Measurements from ENCODE around the gene TRMT44.
A peak's percentile ranks its signal among the peaks of the same experiment; 100 is the strongest.
"Not testable (repeated sequence)": the region's sequence is repeated elsewhere in the genome, so short reads cannot be mapped to it uniquely, and the experiment has no call there.

The TRMT44 gene

DNA sequence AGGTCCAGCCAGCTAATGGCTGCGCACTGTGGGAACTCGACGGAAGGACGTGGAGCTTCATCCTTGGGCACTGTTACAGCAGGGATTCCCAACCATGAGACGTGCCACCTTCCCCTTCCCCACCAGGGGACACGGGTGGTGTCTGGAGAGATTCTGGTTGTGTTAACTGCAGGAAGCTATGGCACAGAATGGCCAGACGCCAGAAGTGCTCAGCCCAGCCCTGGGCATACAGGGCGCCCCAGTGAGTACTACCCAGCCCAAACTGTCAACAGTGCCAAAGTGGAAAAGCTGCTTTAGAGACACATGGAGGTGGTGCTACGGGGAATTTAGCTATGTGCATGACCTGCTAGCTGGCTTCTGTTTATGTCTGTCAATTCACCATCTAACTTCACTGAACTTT lies 32.8 kb upstream of the TRMT44 start:
- no peak for DNase-seq

DNA sequence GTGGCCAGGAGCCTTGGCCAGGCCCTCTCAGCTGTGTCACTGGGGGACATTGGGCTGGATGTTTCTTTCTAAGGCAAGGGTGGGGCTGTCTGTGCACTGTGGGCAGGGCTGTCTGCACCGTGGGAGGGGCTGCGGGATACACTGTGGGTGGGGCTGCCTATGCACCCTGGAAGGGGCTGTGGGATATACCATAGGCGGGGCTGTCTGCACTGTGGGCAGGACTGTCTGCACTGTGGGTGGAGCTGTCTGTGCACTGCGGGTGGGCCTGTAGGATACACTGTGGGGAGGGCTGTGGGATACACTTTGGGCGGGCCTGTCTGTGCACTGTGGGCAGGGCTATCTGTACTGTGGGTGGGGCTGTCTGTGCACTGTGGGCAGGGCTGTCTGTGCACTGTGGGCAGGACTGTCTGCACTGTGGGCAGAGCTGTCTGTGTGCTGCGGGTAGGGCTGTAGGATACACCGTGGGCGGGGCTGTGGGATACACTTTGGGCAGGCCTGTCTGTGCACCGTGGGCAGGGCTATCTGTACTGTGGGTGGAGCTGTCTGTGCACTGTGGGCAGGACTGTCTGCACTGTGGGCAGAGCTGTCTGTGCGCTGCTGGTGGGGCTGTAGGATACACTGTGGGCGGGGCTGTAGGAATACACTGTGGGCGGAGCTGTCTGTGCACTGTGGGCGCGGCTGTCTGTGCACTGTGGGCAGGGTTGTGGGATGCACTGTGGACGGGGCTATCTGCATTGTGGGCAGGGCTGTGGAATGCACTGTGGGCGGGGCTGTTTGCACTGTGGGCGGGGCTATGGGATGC lies 31.1 kb upstream of the TRMT44 start:
- no peak for DNase-seq

DNA sequence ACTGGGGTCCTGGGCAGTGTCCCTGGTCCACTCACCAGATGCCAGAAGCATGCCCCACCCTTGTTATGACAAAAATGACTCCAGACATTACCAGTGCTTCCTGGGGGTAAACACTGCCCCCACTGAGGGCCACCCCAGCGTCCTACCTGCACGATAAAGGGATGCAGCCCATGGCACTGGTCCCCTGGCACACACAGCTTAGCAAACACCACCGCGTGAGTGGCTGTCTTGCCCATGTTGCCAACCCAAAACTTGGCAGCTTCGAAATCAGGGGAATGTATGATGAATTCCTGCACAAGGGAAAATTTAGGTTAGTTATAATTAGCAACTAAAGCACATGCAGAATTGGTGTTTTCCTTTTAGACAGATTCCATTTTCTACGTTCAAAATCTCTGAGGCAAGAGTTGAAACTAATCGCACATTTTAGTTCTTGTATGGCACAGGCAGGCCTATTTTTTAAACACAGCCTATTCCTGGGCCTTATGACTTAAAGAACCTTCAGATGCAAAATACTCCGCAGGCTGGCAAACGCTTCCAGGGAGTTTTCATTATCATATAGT lies 30.4 kb upstream of the TRMT44 start:
- no peak for DNase-seq

DNA sequence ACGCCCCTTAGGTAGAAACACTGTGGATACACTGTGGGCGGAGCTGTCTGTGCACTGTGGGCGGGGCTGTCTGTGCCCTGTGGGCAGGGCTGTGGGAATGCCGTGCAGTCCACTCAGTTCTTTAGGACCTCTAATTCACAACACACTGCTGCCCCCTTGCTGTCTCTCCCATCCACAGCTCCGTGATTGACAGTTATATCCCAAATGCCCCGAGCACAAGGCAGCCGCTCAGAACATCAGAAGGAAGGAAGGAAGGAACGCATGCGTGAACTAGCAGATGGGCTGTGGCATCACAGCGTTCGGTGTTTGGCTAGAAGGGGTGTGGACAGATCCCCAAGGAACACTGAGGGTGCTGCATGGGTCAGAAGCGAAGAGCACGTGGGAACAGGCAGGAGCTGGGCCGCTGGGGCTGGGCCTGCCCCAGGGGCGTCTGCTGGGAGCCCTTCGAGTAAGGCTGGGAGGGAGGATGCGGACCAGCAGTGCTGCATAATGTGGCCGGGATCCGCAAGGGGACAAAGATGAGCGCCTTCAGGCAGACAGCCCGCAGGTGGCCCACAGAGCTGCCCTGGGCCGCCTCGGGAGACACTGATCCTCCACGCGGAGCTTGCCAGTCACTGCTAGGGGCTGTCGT lies 29.8 kb upstream of the TRMT44 start:
- DNase-seq = peak; percentile 71

DNA sequence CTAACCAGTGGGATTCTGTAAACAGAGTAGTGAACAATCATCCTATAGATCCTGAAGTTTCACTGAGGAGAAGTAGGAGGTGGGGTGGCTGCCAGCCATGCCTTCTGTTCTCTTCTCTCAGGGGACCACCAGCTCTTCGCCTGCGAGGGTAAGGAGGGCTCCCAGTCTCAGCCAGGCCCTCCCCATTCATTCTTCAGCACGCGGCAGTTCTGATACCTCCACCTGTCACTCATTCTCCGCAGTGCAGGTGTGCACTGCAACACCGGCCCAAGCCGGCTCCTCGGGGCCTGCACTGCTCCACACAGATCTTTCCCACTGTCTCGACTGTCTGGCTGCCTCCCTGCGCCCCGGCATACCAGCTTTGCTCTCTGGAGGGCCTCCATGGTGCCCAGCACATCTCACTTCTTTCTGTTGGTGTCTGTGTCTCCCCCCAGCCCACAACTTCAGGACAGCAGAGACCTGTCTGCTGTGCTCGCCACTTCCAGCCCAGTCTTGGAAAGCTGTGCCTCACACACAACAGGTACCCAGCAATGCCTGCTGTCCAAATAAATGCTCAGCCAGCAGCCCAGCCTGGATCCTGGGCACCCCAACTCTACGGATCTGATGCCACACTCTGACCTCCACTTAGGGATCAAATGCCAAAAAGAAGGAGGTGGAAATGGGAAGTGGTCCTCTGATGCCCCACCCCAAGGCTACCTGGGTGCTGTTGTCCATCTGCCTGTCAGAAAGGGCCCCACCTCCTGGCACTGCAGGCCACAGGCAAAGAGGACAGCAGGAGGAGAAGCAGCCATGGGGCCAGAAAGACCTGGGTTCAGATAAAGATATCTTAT lies 29.0 kb upstream of the TRMT44 start:
- DNase-seq = no peak

DNA sequence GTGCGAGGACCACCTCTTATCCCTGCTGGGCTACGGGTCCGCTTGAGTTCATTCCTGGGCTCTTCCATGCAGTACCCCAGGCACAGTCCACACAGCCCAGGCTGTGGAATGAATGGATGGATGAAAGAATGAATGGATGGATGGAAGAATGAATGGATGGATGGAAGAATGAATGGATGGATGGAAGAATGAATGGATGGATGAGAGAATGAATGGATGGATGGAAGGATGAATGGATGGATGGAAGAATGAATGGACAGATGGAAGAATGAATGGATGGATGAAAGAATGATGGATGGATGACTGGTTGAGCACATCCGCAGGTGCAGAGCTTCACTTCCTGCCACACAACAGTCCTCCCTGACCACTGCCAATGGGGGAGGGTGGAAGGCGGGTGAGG lies 28.3 kb upstream of the TRMT44 start:
- DNase-seq = no peak

DNA sequence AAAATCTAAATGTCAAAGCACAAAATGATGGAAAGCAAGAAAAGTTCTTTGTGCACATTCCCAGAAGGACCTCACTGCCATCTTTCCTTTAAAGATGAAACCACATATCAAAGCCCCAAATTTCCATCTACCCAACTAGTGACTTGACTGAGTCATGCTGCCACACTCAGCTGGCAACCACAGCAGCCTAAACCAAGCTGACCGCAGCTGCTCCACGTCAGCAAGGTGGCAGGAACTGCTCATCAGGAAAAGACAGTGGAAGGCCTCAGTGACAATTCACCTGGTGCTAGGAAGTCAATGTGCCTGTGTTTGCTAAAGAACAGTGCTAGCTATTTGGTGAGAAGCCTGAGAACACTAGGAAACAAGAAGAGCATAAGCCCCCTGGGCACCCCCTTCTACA lies 26.2 kb upstream of the TRMT44 start:
- no peak for DNase-seq

DNA sequence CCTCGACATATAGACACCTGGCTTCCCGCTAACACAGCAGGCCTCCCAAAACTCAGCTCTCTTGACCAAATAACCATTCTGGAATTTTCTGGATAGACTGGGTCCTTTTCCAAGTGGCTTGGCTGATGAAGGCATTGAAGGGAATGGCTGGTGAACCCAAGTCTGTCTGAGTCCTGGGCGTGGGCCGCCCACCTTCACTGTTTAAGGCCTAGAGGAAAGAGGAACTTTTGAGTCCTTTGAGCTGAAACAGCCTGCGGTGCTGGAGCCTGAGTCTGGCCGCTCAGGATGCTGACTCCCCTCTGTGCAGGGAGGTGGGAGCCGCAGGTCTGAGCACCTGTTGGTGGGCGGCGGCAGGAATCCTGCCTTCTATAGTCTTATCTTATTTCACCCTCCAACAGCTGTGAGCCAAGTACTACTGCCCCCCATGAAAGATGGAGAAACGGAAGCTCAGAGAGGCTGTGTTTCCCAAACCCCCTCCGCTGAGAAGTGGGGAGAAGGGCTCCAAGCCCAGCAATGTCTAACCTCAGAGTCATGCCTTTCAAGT lies 23.4 kb upstream of the TRMT44 start:
- DNase-seq = no peak

DNA sequence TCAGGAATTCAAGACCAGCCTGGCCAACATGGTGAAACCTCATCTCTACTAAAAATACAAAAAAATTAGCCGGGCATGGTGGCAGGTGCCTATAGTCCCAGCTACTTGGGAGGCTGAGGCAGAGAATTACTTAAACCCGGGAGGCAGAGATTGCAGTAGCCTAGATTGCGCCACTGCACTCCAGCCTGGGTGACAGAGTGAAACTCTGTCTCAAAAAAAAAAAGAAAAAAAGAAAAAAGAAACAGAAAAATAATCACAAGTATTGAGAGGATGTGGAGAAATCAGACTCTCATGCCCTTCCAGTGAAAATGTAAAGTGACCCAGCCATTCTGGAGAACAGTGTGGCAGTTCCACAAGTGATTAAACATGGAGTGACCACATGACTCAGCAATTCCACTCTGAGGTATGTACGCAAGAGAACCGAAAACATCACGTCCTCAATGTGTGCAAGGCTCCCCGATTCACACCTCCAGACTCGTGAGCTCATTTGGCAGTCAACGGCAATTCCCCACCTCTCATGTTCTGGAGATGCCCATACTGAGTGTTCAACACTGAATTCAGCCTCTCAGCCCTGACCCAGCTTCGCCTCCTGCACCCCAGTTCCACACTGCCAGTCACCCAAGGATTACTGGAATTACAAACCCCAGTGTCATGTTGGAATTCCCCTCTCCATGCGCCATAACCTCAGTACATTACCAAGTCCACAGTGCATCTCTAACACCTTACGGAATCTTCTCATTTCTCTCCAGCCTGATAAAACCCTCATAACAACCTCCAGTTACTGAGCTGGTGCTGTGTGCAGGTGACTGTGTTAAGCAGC lies 21.1 kb upstream of the TRMT44 start:
- DNase-seq = no peak

DNA sequence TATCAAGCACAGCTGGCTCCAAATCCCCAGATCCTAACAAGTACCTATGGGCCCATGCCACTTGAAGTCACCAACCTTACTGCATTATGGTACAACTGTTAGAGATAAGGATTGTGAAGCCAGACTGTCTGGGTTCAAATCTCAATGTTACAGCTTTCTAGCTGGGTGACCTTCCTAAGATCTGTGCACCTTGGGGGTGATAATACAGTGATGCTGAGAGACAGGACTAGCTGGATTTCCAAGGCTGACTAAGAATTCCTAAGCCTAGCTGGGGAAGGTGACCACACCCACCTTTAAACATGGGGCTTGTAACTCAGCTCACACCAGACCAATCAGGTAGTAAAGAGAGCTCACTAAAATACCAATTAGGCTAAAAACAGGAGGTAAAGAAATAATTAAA lies 20.4 kb upstream of the TRMT44 start:
- DNase-seq = not testable (repeated sequence)

DNA sequence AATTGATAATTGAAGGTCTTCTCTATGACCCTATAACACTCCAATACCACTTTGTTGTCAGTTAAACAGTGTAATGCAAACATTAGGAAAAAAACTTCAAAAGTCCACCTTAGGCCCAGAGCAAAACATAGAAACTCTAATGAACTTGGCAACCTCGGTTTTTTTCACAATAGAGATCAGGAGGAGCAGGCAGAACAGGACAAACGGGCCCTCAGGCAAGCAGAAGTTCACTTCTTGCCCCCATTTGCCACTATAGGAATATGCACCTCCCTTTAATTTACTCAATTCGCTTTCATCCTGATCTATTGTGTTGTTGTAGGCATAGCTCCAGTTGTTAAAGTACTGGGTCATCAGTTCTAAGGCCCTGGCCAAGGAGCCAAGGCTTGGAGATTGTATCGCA lies 18.2 kb upstream of the TRMT44 start:
- no peak for DNase-seq

DNA sequence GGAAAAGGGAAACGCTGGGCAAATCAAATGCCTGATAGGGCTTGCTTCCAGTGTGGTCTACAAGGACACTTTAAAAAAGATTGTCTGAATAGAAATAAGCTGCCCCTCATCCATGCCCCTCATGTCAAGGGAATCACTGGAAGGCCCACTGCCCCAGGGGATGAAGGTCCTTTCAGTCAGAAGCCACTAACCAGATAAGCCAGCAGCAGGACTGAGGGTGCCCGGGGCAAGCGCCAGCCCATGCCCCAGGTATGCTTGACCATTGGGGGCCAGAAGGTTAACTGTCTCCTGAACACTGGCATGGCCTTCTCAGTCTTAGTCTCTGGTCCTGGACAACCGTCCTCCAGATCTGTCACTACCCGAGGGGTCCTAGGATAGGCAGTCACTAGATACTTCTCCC lies 17.8 kb upstream of the TRMT44 start:
- DNase-seq = no peak

DNA sequence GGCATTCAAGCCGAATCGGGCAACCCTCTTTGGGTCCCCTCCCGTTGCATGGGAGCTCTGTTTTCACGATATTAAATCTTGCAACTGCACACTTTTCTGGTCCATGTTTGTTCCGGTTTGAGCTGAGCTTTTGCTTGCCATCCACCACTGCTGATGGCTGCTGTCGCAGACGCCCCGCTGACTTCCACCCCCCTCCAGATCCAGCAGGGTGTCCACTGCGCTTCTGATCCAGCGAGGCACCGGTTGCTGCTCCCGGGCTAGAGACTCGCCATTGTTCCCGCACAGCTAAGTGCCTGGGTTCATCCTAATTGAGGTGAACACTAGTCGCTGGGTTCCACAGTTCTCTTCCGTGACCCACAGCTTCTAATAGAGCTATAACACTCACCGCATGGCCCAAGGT lies 13.3 kb upstream of the TRMT44 start:
- DNase-seq = no peak

DNA sequence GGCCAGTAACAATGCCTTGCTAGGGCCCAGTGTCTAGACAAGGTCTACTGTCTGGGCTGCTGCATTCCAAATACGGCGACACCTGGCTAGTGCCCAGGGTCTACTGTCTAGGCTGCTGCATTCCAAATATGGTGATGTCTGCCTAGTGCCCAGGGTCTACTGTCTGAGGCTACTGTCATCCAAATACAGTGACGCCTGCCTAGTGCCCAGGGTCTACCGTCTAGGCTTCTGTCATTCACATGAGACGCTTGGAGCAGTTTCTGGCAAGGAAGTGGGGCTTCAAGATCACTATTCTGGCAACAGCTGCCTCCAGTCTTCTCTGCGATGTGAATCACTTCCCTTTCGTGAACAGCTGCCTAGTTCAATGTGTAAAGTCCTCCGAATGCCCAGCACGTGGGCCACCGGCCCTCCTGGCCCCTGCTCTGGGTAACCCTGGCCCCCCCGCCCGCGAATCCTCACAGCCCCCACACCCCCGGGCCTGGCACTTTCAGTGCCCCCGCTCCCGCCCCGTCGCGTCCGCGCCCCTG lies 12.8 kb upstream of the TRMT44 start:
- DNase-seq = no peak

DNA sequence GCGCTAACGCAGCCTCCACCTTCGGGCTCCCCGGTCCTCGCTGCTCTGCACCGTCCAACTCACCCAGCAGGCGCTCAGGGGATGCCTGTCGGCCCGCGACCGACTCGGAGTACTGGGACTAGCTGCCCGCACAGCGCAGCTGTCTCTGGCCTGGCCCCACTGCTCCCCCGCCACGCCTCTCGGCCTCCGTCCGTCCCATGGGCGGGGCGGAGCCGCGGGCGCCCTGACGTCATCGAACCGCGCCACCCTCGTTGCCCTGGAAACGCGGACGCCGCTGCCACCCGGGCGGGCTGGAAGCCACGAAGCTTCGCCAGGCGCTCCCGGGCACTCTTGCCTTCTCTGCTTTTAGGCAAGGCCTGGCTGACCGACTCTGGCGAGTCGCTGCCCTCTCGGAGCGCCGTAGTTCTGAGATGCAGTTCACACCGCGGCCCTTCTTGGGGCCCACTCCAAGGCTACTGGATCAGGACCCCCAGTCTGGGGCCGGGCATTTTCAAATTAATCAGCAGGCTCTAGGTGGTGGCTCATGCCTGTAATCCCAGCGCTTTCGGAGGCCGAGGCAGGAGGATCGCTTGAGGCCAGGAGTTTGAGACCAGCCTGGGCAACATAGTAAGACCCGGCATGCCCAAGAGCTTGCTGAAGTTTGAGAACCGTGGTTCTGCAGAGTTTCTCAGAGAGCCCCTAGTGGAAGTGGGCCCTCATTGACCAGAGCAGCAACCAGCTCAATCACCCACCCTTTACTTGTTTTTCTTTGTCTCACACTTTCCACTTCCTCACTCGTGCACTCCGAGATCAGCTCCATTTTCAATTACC lies 12.1 kb upstream of the TRMT44 start:
- peak; percentile 74 for DNase-seq

DNA sequence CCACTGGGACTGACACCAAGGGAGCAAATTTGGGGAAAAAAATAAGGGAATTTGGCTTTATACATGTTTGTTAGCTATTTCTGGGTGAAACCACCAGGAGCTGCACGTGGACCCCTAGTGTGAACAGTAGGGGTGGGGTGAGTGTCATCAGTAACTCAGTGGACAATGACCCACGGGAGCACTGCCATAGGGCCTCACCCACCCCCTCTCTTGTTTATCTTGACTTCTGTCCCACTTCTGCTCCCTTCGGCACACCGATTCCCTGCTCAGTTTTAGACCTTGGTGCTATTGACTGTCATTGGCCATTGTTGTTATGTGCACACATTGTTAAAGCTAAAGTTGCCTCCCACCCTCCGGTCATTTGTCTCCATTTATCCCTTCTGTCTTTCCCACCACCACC lies 9.0 kb upstream of the TRMT44 start:
- no peak for DNase-seq

DNA sequence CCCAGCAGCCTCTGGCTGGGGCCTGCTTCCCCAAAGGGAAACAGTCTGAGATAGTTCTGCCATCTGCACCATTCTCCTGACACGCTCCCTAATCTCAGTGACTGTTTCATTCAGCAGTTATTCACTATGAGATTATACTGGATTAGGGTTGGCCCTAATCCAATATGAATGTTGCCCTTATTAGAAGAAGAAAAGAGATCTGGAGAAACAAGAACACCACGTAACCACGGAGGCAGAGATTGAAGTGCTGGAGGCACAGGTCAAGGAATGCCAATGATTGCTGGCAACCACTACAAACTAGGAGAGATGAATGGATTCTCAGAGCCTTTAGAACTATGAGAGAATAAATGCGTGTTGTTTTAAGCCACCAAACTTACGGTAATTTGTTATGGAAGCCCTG lies 7.4 kb upstream of the TRMT44 start:
- no peak for DNase-seq

DNA sequence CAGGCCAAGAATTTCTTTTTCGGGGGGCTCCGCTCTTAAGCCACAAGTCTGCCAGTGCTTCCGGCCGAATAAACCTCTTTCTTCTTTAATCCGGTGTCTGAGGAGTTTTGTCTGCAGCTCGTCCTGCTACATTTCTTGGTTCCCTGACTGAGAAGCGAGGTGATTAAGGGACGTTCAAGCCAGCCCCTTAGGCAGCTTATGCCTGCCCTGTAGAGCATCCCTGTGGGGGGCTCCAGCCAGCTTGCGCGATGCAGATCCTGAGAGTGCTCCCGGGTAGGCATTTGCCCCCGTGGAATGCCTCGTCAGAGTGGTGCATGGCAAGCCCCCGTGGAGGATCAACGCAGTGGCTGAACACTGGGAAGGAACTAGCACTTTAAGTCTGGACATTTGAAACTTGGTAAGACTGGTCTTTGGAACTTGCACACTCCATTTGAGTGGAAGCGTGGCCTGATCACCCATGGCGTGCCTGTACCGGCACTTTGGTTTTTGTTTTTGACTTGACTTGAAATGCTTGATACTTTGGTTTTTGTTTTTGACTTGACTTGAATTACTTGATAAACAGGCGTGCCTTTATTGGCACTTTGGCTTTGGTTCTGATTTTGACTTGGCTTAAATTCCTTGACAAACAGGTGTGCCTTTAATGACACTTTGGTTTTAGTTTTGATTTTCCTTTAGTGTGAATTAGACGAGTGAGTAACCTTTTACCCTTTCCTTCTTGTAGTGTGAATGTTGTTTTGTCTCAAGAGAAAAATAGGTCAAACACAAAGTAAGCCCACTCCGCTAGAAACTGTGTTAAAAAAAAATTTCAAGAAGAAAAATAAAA lies 6.1 kb upstream of the TRMT44 start:
- no peak for DNase-seq

DNA sequence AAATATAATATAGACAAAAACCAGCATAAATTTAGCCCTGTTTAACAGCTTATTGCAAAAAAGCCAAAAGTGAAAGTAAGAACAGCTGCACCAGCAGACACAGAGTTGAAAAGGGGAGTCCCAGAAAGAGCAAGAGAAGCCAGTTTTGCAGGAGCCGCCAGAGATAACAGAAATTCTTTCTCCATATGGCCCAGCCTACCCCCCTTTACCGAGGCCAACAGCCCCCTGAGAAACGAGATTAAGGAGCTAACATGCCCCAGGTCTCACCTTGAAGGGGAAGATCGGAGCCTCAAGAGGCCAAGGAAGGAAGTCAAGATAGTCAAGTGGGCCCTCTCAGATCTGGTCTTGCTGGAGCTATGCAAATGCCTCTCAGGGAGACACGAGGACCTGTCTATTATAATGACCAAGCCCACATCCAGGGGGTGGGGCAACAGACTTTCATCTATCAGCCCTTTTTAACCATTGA lies 4.9 kb upstream of the TRMT44 start:
- no peak for DNase-seq

DNA sequence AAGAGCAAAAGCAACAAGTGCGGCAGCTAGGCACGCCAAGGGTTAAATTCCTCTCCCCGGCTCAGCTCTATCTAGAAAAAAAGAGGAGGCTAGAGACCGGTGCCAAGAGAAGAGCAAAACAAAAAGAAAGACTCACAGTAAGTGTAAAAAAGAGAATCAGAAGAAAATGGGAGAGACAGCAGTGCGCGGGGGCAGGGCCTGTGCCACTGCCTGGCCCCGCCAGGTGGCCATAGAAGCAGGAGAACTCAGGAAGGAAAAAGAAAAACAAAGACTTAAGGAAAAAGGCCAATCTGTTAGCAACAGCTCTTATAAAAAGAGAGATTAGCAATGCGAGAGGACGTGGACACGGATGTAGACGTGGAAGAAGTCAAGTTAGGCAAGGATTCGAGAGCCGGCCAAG lies 3.3 kb upstream of the TRMT44 start:
- no peak for DNase-seq
